C4-2B (cell line): ENCODE data around the gene KNDC1.
"Not testable (repeated sequence)": the region's sequence is repeated elsewhere in the genome, so short reads cannot be mapped to it uniquely, and the experiment has no call there.

Experiments used
- H3K27ac ChIP-seq: fragments of 450-650 bp; 2 replicates; pipeline ENCODE4 v1.5.1; 2017
- ZFX ChIP-seq: fragments of 450-650 bp; IDR thresholded peaks from 2 replicates; pipeline ENCODE4 v1.6.1; 2017
- TF ChIP-seq, protein P1 (sequence below): fragments of 450-650 bp; conservative IDR thresholded peaks from 2 replicates; pipeline ENCODE4 v1.5.1; 2017; ENCODE audit warnings: mild to moderate bottlenecking

KNDC1 gene

GRCh38 chr10:133231244-133231945 is 71.4 kb downstream of the KNDC1 start:
- H3K27ac ChIP-seq, result no peak overlapping the region
- no peak for TF ChIP-seq ZFX
- TF ChIP-seq, protein P1, sequence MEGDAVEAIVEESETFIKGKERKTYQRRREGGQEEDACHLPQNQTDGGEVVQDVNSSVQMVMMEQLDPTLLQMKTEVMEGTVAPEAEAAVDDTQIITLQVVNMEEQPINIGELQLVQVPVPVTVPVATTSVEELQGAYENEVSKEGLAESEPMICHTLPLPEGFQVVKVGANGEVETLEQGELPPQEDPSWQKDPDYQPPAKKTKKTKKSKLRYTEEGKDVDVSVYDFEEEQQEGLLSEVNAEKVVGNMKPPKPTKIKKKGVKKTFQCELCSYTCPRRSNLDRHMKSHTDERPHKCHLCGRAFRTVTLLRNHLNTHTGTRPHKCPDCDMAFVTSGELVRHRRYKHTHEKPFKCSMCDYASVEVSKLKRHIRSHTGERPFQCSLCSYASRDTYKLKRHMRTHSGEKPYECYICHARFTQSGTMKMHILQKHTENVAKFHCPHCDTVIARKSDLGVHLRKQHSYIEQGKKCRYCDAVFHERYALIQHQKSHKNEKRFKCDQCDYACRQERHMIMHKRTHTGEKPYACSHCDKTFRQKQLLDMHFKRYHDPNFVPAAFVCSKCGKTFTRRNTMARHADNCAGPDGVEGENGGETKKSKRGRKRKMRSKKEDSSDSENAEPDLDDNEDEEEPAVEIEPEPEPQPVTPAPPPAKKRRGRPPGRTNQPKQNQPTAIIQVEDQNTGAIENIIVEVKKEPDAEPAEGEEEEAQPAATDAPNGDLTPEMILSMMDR, result no peak

GRCh38 chr10:133231946-133232574 is 72.0 kb downstream of the KNDC1 start:
- H3K27ac ChIP-seq, result no peak overlapping the region
- TF ChIP-seq, protein P1, result no peak
- TF ChIP-seq ZFX, result no peak

- H3K27ac ChIP-seq, result not testable (repeated sequence)
Observed at GRCh38 chr10:133234796-133235195, 74.8 kb downstream of the KNDC1 start.

DNA sequence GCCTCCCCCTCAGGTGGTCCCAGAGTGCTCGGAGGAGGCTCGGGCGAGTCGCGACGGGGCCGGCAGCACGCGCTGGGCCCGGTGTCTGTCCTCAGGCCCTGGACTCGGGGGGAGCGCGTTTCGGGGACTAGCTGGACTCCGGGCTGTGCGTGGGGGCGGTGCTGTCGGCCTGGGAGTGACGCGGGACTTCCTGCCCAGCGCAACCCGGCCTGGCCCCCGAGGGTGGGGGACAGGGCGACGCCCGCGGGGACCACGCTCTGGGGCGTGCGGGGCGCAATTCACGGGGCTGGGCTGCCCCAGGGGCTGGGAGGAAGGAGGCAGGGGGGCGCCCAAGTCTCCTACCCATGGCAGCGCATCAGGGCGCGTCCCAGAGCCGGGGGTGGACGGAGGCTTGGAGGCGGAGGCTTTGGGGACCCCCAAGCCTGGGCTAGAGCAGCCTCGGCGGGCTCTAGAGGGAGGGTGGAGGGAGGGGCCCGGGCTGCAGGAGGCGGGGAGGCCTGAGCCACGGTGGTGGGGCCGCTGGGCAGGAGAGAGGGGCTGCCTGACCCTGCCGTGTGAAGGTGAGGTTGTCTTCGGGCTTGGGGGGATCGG is 75.3 kb downstream of the KNDC1 start:
- TF ChIP-seq, protein P1, result no peak
- TF ChIP-seq ZFX, result no peak
- H3K27ac ChIP-seq, result no peak overlapping the region

DNA sequence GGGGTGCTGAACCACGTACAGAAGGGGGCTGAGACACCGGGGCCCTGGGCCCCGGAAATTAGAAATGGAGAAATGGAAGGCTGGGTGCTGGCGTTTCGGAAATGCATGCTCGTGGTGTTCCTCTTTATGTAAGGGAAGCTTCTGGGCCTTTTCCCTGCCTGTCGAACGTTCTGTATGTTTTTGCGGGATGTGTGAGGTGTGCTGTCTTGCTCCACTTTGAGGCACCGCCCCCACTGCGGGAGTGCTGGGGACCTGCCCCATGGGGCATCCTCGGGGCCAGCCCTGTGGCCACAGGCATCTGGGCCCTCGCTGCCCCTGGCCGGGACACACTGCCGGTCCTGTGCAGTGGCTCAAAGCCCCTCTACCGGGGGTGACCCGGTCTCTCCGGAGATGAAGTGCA is 75.9 kb downstream of the KNDC1 start:
- no peak overlapping the region for H3K27ac ChIP-seq
- no peak for TF ChIP-seq ZFX
- TF ChIP-seq, protein P1, result no peak

- no peak for TF ChIP-seq ZFX
- TF ChIP-seq, protein P1, result no peak
- no peak overlapping the region for H3K27ac ChIP-seq
Observed at GRCh38 chr10:133236401-133237240, 76.6 kb downstream of the KNDC1 start.

- H3K27ac ChIP-seq, result no peak overlapping the region
- TF ChIP-seq ZFX, result no peak
- TF ChIP-seq, protein P1, result no peak
Observed at GRCh38 chr10:133237241-133237587, 77.2 kb downstream of the KNDC1 start.
